Thyroid gland (tissue), 4 donors: ENCODE measurements around the gene POLDIP3. TPM values are rescaled to one million over a fixed set of nuclear protein-coding genes. Genes with fewer than 3 reads are reported as not detected.

Source experiments
- DNase-seq, 2 donors: peaks; one replicate each; pipeline ENCODE4 v3.0.0-alpha.2; 2019
- H3K27ac ChIP-seq, 3 donors: fragments of 200-600 bp; sonication (generic); 1 replicate in 2 of 3; 2 replicates in 1 of 3; pipeline ENCODE4 v1.5.1; 2016 to 2019; ENCODE audit warnings: mild to moderate bottlenecking in 1 of 3, moderate library complexity in 1 of 3
- H3K27me3 ChIP-seq: fragments of 200-600 bp; sonication (generic); one replicate; pipeline ENCODE4 v1.5.1; 2019
- H3K36me3 ChIP-seq, 2 donors: fragments of 200-600 bp; sonication (generic); one replicate each; pipeline ENCODE4 v1.5.1; 2016 to 2019
- H3K4me1 ChIP-seq, 2 donors: fragments of 200-600 bp; sonication (generic); one replicate each; pipeline ENCODE4 v1.5.1; 2017 to 2019
- H3K4me3 ChIP-seq, 3 donors: fragments of 200-600 bp; sonication (generic); replicated peaks in 1 of 3; 1 replicate in 2 of 3; 2 replicates in 1 of 3; pipeline ENCODE4 v1.5.1; 2016; ENCODE audit warnings: mild to moderate bottlenecking in 1 of 3
- H3K9me3 ChIP-seq: fragments of 200-600 bp; sonication (generic); one replicate; pipeline ENCODE4 v1.5.1; 2017
- POLR2A ChIP-seq, 2 donors: fragments of 450-650 bp; IDR thresholded peaks; one replicate each; pipeline ENCODE4 v1.6.1; 2017; ENCODE audit warnings: antibody characterized with exemption in 2 of 2, mild to moderate bottlenecking in 2 of 2, moderate library complexity in 1 of 2
- WGBS, 2 donors: methylation state at CpG; one replicate each; pipeline ENCODE4 v1.1.5; 2017; 5-methylcytosine and 5-hydroxymethylcytosine counted together
- intact Hi-C: fragments of 100-400 bp; cut with DNase I; formaldehyde crosslinking; loops from one replicate; pipeline ENCODE4 v1.15.1; 2023
- total RNA-seq, 4 donors: library from RNA; depleted of rRNA; stranded (reverse); fragments of >200 nt; gene quantifications; one replicate each; pipeline ENCODE4 v1.2.3, GENCODE V29; 2016
- TF ChIP-seq, protein P1 (sequence below), 6 experiments: fragments of 200-600 bp in 3 of 6; fragments of 450-650 bp in 3 of 6; sonication (generic) in 3 of 6; IDR thresholded peaks; one replicate each; pipeline ENCODE4 v1.5.1; 2016 to 2019; ENCODE audit warnings: antibody characterized with exemption in 6 of 6, mild to moderate bottlenecking in 2 of 6, inconsistent platforms in 1 of 6, moderate library complexity in 1 of 6

The POLDIP3 gene
- total RNA-seq, 4 donors from 2014 or later: 46.1 to 55.4 (median 49.8) TPM

DNA sequence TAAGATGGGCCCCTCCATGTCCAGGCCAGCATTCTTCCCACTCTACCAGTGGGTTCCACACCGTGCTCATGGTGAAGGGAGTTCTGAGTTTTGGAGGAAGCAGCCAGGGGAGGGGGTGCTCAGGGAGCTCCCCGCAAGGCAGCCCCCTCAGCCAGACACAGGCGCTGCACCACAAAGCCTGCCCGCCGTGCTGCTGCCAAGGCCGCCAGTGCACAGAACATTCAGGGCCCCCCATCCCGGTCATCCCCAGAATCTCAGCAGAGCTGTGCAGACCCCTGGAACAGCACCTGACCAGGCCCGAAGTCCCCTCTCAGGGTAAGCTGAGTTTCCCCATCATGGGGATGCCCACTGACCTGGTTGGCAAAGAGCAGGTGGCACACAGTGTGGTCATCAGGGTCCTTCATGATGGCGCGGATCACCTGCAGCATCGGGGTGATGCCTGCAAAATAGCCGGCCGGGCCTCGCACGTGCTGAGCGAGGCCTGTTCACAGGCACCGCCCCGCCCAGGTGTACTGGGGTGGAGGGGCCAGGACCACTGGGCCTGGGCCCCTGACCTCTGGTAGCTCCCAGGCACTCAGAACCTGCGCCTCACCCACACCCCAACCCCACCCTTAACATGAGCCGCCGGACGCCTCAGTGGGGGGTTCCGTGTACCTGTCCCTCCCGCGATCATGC lies 12.4 kb upstream of the POLDIP3 start:
- H3K36me3 ChIP-seq: peaks cover 50 to 63% of the 10 kb centered on the region in 2 donors
- intact Hi-C loops: no loop called here
- no peak for DNase-seq
- no peaks in the 10 kb centered on the region for H3K27me3 ChIP-seq
- no peak overlapping the region for H3K27ac ChIP-seq
- H3K4me3 ChIP-seq: no peak overlapping the region
- TF ChIP-seq, protein P1, sequence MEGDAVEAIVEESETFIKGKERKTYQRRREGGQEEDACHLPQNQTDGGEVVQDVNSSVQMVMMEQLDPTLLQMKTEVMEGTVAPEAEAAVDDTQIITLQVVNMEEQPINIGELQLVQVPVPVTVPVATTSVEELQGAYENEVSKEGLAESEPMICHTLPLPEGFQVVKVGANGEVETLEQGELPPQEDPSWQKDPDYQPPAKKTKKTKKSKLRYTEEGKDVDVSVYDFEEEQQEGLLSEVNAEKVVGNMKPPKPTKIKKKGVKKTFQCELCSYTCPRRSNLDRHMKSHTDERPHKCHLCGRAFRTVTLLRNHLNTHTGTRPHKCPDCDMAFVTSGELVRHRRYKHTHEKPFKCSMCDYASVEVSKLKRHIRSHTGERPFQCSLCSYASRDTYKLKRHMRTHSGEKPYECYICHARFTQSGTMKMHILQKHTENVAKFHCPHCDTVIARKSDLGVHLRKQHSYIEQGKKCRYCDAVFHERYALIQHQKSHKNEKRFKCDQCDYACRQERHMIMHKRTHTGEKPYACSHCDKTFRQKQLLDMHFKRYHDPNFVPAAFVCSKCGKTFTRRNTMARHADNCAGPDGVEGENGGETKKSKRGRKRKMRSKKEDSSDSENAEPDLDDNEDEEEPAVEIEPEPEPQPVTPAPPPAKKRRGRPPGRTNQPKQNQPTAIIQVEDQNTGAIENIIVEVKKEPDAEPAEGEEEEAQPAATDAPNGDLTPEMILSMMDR (IDR thresholded peaks at IDR 0.05): no peak
- no peak for TF ChIP-seq POLR2A (IDR thresholded peaks at IDR 0.05)
- H3K9me3 ChIP-seq: no peaks in the 10 kb centered on the region
- peaks cover 0 to 8% of the 10 kb centered on the region in 2 donors for H3K4me1 ChIP-seq
- 96 to 98% methylated on average over 5 to 11 of the region's 25 CpGs for WGBS, 2 donors

DNA sequence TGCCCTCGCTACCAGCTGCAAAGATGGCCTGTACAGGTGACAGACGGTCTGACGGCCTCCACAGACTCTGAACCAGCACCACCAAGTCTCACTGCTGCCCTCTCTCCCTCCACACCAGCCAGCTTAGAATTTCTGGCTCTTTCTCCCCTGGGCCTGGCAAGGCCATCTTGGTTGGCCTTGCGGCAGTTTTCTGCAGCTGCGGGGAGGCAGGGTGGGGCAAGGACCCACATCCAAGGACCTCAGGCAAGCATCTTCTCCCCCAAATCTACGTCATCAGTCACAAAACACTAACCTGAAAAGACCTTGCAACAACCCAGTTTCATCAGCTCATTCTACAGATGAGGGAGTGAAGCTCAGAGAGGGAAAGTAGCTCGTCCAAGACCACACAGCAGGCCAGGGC lies 11.7 kb upstream of the POLDIP3 start:
- Histone ChIP-seq H3K4me1 (peaks cover 4 to 15% of the 10 kb centered on the region in 2 donors), H3K36me3 (peaks cover 48 to 60% of the 10 kb centered on the region in 2 donors), H3K9me3 (no peaks in the 10 kb centered on the region), H3K27me3 (no peaks in the 10 kb centered on the region), H3K27ac (no peak overlapping the region), H3K4me3 (no peak overlapping the region)
- no peak for DNase-seq
- intact Hi-C loops: no loop called here
- 94 to 98% methylated on average over 7 of the region's 7 CpGs for WGBS, 2 donors
- TF ChIP-seq, protein P1 (IDR thresholded peaks at IDR 0.05): no peak
- no peak for TF ChIP-seq POLR2A (IDR thresholded peaks at IDR 0.05)

DNA sequence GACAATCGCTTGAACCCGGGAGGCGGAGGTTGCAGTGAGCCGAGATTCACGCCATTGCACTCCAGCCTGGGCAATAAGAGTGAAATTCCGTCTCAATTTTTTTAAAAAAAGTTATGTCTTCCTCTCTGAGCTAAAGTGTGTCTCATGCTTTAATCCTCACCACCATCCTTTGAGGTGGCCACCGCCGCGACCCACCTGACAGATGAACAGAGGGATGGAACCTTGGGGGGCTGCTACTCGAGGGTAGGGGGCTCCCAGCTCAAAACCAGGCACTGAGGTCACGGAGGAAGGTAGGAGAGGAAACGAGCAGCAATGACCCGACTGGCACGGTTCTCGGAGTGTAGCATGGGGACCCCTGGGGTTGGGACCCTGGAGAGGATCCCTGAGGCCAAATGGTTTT lies 10.7 kb upstream of the POLDIP3 start:
- Histone ChIP-seq H3K4me3 (no peak overlapping the region), H3K27ac (no peak overlapping the region), H3K36me3 (peaks cover 39 to 50% of the 10 kb centered on the region in 2 donors), H3K27me3 (no peaks in the 10 kb centered on the region), H3K4me1 (peaks cover 8 to 25% of the 10 kb centered on the region in 2 donors), H3K9me3 (no peaks in the 10 kb centered on the region)
- no peak for DNase-seq
- intact Hi-C loops: no loop called here
- TF ChIP-seq, protein P1 (IDR thresholded peaks at IDR 0.05): no peak
- TF ChIP-seq POLR2A (IDR thresholded peaks at IDR 0.05): no peak
- WGBS, 2 donors: 77 to 92% methylated on average over 15 of the region's 15 CpGs

DNA sequence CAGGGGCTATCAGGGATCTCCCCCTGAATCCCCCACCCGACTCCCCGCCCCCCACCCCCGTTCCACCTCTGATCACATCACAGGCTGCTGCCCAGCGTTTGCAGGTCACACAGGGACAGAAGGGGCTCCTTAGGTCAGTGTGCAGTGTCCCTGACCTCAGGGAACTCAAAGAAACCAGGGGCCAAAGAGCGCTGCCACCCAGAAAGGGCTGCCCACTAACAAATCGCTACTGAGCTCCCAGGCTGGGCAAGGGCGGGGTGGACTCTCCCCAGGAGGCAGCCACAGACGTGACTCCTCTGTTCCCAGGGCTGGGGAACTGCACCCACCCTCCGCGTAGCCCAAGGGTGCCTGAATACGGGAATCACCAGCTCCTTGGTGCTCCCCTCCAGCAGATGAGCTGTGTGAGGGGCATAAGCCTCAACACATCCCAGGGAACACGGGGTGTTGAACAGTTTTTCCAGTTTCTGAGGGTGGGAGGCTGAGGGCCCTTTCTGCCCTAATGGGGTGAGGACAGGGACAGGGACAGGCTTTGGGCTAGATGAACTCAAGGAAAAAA lies 9.9 kb upstream of the POLDIP3 start:
- intact Hi-C loops: no loop called here
- Histone ChIP-seq H3K27ac (peak overlapping the region in 2 of 3 donors; percentile 41 to 45), H3K4me3 (no peak overlapping the region), H3K27me3 (no peaks in the 10 kb centered on the region), H3K36me3 (peaks cover 33 to 43% of the 10 kb centered on the region in 2 donors), H3K4me1 (peaks cover 8 to 27% of the 10 kb centered on the region in 2 donors), H3K9me3 (no peaks in the 10 kb centered on the region)
- 79 to 94% methylated on average over 8 of the region's 12 CpGs for WGBS, 2 donors
- TF ChIP-seq POLR2A (IDR thresholded peaks at IDR 0.05): no peak
- TF ChIP-seq, protein P1 (IDR thresholded peaks at IDR 0.05): no peak
- DNase-seq: no peak

DNA sequence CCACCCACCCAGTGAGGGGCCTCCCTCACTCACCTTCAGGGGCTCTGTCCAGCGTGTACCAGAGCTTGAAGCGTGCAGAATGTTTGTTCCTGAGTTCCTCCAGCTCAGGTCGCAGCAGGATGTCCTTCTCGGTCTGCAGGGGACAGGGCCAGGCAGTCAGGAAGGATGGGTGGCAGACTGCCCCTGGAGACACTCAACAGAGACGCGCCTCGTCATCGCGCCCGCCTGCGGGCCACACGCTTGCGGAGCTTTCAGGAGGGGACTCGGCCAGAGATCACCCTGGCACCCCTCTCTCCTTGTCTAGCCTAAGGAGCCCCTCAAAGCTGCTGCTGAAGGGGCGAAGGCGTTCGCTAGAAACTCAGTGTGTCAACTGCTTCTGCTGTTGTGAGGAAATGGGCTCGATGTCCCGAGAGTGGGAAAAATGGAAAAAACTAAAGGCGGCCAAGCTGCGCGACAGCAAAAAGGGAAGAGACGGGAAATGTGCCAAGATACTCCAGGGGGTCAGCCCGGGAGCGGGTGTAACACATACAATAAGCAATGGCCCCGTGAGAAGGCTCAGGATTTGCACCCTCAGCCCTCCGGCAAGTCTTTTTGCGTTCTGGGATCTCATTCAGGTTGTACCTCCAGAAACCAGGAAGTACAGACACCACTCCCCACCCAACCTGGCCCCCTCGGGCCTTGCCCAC lies 9.2 kb upstream of the POLDIP3 start:
- Histone ChIP-seq H3K4me3 (no peak overlapping the region), H3K36me3 (peaks cover 37 to 41% of the 10 kb centered on the region in 2 donors), H3K4me1 (peaks cover 8 to 27% of the 10 kb centered on the region in 2 donors), H3K9me3 (no peaks in the 10 kb centered on the region), H3K27ac (peak overlapping the region in 2 of 3 donors; percentile 41 to 45), H3K27me3 (no peaks in the 10 kb centered on the region)
- 68 to 70% methylated on average over 18 to 28 of the region's 29 CpGs for WGBS, 2 donors
- intact Hi-C loops: no loop called here
- no peak for DNase-seq
- TF ChIP-seq, protein P1 (IDR thresholded peaks at IDR 0.05): no peak
- no peak for TF ChIP-seq POLR2A (IDR thresholded peaks at IDR 0.05)
